NCI-H82 treated with DMSO at 0.1 percent for 48 hours (cell line): ENCODE measurements around the gene BRF1.

Experiments
- DNase-seq: peaks from one replicate; lab custom pipeline; 2025; ENCODE audit not compliant: unreplicated experiment; lab: John Stamatoyannopoulos, UW

Gene BRF1

GRCh38 chr14:105200641-105201040 lies 100.2 kb downstream of the BRF1 start:
- DNase-seq, result no peak

GRCh38 chr14:105200074-105200473 lies 100.7 kb downstream of the BRF1 start:
- DNase-seq, result no peak

- no peak for DNase-seq
These were observed 101.7 kb downstream of the BRF1 start for GRCh38 chr14:105199093-105199492.

- DNase-seq, result no peak
These were observed 102.2 kb downstream of the BRF1 start for GRCh38 chr14:105198588-105198987.

- DNase-seq, result no peak
These were observed 103.6 kb downstream of the BRF1 start for GRCh38 chr14:105197211-105197641.

- DNase-seq, result no peak
These were observed 104.4 kb downstream of the BRF1 start for GRCh38 chr14:105196265-105196960.

- no peak for DNase-seq
These were observed 105.1 kb downstream of the BRF1 start for GRCh38 chr14:105195522-105196264.

- no peak for DNase-seq
These were observed 105.8 kb downstream of the BRF1 start for GRCh38 chr14:105195051-105195450.

- DNase-seq, result no peak
These were observed 106.7 kb downstream of the BRF1 start for GRCh38 chr14:105193916-105194782.

GRCh38 chr14:105192866-105193731 lies 107.7 kb downstream of the BRF1 start:
- DNase-seq, result no peak

GRCh38 chr14:105187935-105188524 lies 112.8 kb downstream of the BRF1 start:
- DNase-seq, result no peak

GRCh38 chr14:105187116-105187515 lies 113.7 kb downstream of the BRF1 start:
- DNase-seq, result no peak

GRCh38 chr14:105185973-105186372 lies 114.8 kb downstream of the BRF1 start:
- DNase-seq, result no peak

GRCh38 chr14:105185001-105185400 lies 115.8 kb downstream of the BRF1 start:
- DNase-seq, result no peak

- DNase-seq, result no peak
These were observed 116.3 kb downstream of the BRF1 start for GRCh38 chr14:105184461-105184860.

- DNase-seq, result no peak
These were observed 118.3 kb downstream of the BRF1 start for GRCh38 chr14:105182296-105183020.

- no peak for DNase-seq
These were observed 119.1 kb downstream of the BRF1 start for GRCh38 chr14:105181549-105182295.

GRCh38 chr14:105180592-105181548 lies 119.9 kb downstream of the BRF1 start, which contains the start of gene NUDT14:
Gene NUDT14 (minus strand): TSS chr14:105181312. CDS start chr14:105181209, 103 bp downstream.
- no peak for DNase-seq
